Measurements from ENCODE around the gene ATF6. TPM values are rescaled to one million over a fixed set of nuclear protein-coding genes. Genes with fewer than 3 reads are reported as not detected.
A peak's percentile ranks its signal among the peaks of the same experiment; 100 is the strongest.

The ATF6 gene
- total and polyA plus RNA-seq, 2 donors (not counting 1 experiment from before 2014, with no cell fraction given), result 5.7 to 26.6 TPM

DNA sequence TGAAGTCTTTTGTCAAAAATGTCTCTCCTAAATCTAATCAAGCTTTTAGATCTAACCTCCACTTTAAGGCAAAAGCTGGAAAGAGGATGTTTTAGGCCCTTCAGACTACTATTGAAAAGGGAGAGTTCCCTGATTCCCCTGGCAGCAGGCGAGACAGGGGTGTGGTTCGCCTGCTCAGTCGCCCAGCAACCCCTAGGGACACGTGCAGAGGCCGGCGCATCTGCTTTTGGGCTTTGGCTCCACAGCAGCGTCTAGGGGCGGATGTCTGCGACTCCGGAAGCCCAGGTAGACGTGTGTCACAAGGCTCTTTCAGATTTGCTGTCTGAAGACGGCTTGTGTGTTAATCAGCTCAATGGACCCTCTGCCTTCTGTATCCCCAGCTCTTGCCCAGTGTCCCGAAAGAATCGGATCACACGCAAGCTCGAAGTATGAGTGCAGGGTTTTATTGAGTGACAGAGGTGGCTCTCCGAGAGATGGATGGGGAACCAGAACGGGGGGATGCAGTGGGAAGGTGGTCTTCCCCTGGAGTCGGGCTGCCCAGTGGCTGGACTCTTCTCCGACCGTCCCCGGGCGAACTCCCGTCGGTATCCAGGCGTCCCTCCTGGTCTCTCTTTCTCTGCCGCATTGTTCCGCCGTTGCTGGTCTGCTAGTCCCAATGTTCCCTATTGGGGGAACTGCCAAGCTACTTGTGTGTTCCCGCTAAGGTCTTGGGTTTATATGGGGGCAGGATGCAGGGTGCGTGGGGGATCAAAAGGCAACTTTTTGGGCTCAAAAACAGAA, 212.1 kb downstream of the ATF6 start:
- TF ChIP-seq, protein P1, sequence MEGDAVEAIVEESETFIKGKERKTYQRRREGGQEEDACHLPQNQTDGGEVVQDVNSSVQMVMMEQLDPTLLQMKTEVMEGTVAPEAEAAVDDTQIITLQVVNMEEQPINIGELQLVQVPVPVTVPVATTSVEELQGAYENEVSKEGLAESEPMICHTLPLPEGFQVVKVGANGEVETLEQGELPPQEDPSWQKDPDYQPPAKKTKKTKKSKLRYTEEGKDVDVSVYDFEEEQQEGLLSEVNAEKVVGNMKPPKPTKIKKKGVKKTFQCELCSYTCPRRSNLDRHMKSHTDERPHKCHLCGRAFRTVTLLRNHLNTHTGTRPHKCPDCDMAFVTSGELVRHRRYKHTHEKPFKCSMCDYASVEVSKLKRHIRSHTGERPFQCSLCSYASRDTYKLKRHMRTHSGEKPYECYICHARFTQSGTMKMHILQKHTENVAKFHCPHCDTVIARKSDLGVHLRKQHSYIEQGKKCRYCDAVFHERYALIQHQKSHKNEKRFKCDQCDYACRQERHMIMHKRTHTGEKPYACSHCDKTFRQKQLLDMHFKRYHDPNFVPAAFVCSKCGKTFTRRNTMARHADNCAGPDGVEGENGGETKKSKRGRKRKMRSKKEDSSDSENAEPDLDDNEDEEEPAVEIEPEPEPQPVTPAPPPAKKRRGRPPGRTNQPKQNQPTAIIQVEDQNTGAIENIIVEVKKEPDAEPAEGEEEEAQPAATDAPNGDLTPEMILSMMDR (IDR thresholded peaks at IDR 0.05), result no peak
- TF ChIP-seq EZH2 (IDR thresholded peaks at IDR 0.05; ENCODE audit: borderline replicate concordance, insufficient read depth, low read depth, low read length, poor library complexity, severe bottlenecking), result no peak
- POLR2A ChIA-PET, result no interaction called here
- Mint-ChIP-seq H3K4me1 (no peaks in the 10 kb centered on the region), H3K9me3 (ENCODE audit: insufficient read depth) (no peaks in the 10 kb centered on the region), H3K27me3 (peaks cover 11% of the 10 kb centered on the region), H3K27ac (no peak overlapping the region), H3K4me3 (no peak overlapping the region)
- intact Hi-C loops (cut with micrococcal nuclease), result no loop called here
- Histone ChIP-seq H4K20me1 (ENCODE audit: control insufficient read depth, insufficient read depth, low read length, poor library complexity, severe bottlenecking) (no peaks in the 10 kb centered on the region), H3K27ac (ENCODE audit: low read length in 2 of 2) (no peak overlapping the region), H3K4me3 (ENCODE audit: control extremely low read depth in 1 of 5, extremely low read depth in 1 of 5, insufficient read depth in 1 of 5, low read depth in 2 of 5, low read length in 4 of 5) (no peak overlapping the region), H3K4me2 (replicated peaks; ENCODE audit: low read depth, low read length, poor library complexity, severe bottlenecking) (no peak overlapping the region), H3K36me3 (replicated peaks in 1 of 2; ENCODE audit: control extremely low read depth in 1 of 2, control insufficient read depth in 1 of 2, extremely low read depth in 1 of 2, insufficient read depth in 2 of 2, low read length in 1 of 2) (no peaks in the 10 kb centered on the region), H3K79me2 (ENCODE audit: control insufficient read depth, insufficient read depth, low read length) (no peaks in the 10 kb centered on the region), H3K9ac (ENCODE audit: low read length) (no peak overlapping the region), H3K9me3 (ENCODE audit: control extremely low read depth in 1 of 3, control insufficient read depth in 2 of 3, insufficient read depth in 1 of 3, low read length in 2 of 3) (peaks cover 0 to 7% (median 0%) of the 10 kb centered on the region in 3 donors), H3K4me1 (ENCODE audit: control insufficient read depth in 2 of 2, insufficient read depth in 2 of 2, low read length in 2 of 2) (no peaks in the 10 kb centered on the region), H3K27me3 (replicated peaks in 1 of 4; ENCODE audit: control extremely low read depth in 1 of 4, control insufficient read depth in 3 of 4, insufficient read depth in 4 of 4, low read length in 3 of 4) (peaks cover 0 to 6% (median 0%) of the 10 kb centered on the region in 4 experiments), H2AFZ (ENCODE audit: insufficient read depth, low read depth, low read length, poor library complexity, severe bottlenecking) (no peak overlapping the region)
- peak; percentile 43 for ATAC-seq (ENCODE audit: low read depth)
- CTCF ChIA-PET, result no interaction called here
- DNase-seq, result peak; percentile 13
- 92% methylated on average over 29 of the region's 31 CpGs for WGBS (ENCODE audit: insufficient coverage)

DNA sequence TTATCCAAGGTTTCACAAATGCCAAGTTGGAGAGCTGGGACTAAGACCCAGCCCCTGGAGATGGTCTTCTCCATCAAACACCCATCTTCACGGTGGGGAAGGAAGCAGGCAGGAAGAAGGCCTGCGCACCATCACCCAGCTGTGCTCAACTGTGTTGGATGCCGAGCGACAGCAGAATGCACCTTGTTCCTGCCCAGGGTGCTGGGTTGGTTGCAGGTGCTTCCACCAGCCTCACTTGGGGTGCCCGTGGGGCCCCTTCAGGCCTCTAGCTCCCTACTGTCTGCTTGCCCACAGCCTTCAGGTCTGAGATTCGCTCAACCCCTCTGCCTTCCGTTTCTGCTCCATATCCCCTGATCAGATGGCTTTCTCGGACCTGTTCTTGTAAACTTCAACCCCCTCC, 215.0 kb downstream of the ATF6 start:
- ATAC-seq (ENCODE audit: low read depth) (no peak), DNase-seq (no peak)
- Mint-ChIP-seq H3K27me3 (peaks cover 30% of the 10 kb centered on the region), H3K4me3 (no peak overlapping the region), H3K9me3 (ENCODE audit: insufficient read depth) (no peaks in the 10 kb centered on the region), H3K27ac (no peak overlapping the region), H3K4me1 (no peaks in the 10 kb centered on the region)
- H3K9me3 ChIP-seq (ENCODE audit: control extremely low read depth in 1 of 3, control insufficient read depth in 2 of 3, insufficient read depth in 1 of 3, low read length in 2 of 3), result peaks cover 0 to 17% (median 0%) of the 10 kb centered on the region in 3 donors
- H2AFZ ChIP-seq (ENCODE audit: insufficient read depth, low read depth, low read length, poor library complexity, severe bottlenecking), result no peak overlapping the region
- H4K20me1 ChIP-seq (ENCODE audit: control insufficient read depth, insufficient read depth, low read length, poor library complexity, severe bottlenecking), result no peaks in the 10 kb centered on the region
- no peak overlapping the region for H3K4me3 ChIP-seq (ENCODE audit: control extremely low read depth in 1 of 5, extremely low read depth in 1 of 5, insufficient read depth in 1 of 5, low read depth in 2 of 5, low read length in 4 of 5)
- no peak overlapping the region for H3K27ac ChIP-seq (ENCODE audit: low read length in 2 of 2)
- no peaks in the 10 kb centered on the region for H3K4me1 ChIP-seq (ENCODE audit: control insufficient read depth in 2 of 2, insufficient read depth in 2 of 2, low read length in 2 of 2)
- no peak overlapping the region for H3K9ac ChIP-seq (ENCODE audit: low read length)
- WGBS (ENCODE audit: insufficient coverage), result 17% methylated on average over 8 of the region's 8 CpGs
- TF ChIP-seq EZH2 (IDR thresholded peaks at IDR 0.05; ENCODE audit: borderline replicate concordance, insufficient read depth, low read depth, low read length, poor library complexity, severe bottlenecking), result no peak
- TF ChIP-seq, protein P1 (IDR thresholded peaks at IDR 0.05), result no peak
- no peaks in the 10 kb centered on the region for H3K79me2 ChIP-seq (ENCODE audit: control insufficient read depth, insufficient read depth, low read length)
- intact Hi-C loops (cut with micrococcal nuclease), result no loop called here
- peaks cover 0 to 6% (median 0%) of the 10 kb centered on the region in 4 experiments for H3K27me3 ChIP-seq (replicated peaks in 1 of 4; ENCODE audit: control extremely low read depth in 1 of 4, control insufficient read depth in 3 of 4, insufficient read depth in 4 of 4, low read length in 3 of 4)
- ChIA-PET POLR2A (no interaction called here), CTCF (no interaction called here)
- H3K36me3 ChIP-seq (replicated peaks in 1 of 2; ENCODE audit: control extremely low read depth in 1 of 2, control insufficient read depth in 1 of 2, extremely low read depth in 1 of 2, insufficient read depth in 2 of 2, low read length in 1 of 2), result no peaks in the 10 kb centered on the region
- no peak overlapping the region for H3K4me2 ChIP-seq (replicated peaks; ENCODE audit: low read depth, low read length, poor library complexity, severe bottlenecking)
